Measurements from ENCODE around the gene IQCC. TPM values are rescaled to one million over a fixed set of nuclear protein-coding genes. Genes with fewer than 3 reads are reported as not detected.
"Not testable (repeated sequence)": the region's sequence is repeated elsewhere in the genome, so short reads cannot be mapped to it uniquely, and the experiment has no call there.

Gene IQCC
- 1 to 10 TPM; 1.8 to 3.5 (median 2.3) TPM for total RNA-seq

DNA sequence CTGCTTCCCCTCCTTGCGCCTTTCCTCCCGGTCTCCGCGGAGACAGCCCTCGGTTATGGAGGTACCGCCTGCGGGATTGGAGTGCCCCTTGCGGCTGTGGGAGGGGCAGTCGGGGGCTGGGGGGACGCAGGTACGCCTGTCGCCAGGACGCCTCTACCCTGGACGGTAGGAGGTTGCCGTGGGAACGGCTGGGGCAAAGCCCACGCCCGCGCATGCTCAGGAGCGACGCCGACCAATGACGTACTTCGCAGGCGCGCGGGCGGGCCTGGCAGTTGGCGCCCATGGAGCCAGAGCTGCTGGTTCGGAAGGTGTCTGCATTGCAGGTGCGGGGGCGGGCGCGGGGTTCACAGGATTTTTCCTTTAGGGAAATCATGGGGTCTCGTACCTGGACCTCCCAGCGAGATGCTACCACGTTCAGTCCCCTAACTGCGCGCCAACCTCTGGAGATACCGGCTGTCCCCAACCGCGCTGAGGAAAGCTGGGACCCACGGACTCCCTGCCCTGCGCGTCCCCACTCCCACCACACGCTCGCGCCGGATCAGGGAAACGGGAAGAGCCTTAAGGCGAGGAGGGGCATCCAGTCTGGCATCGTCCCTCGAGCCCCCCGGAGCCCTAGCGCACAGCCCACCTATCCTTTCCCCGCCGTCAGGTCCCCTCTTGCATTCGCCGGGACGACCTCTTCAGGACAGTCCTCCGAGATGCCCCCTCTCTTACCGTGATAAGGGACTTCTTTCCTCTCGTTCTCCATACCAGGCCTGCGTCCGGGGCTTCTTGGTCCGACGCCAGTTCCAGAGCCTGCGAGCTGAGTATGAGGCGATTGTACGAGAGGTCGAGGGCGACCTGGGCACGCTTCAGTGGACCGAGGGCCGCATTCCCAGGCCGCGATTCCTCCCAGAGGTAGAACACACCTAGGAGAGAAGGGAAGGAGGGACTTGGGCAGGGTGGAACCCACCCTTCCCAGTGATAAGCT is at the start of gene IQCC:
Gene IQCC (plus strand): TSS at position 271 of the 970 bp plus-strand sequence. CDS start 11 bp downstream, at position 282.
- Histone ChIP-seq H3K36me3 (no peaks in the 10 kb centered on the region), H3K9me3 (no peaks in the 10 kb centered on the region), H3K4me3 (peak within 1 kb of the TSS; percentile 59 to 78 (median 72)), H3K4me1 (peaks cover 8 to 10% of the 10 kb centered on the region in 2 donors), H3K27ac (peak within 1 kb of the TSS; percentile 86 to 87), H3K27me3 (no peaks in the 10 kb centered on the region)
- peak; percentile 84 to 85 for DNase-seq (ENCODE audit: low spot score in 2 of 2)
- peak; percentile 31 for TF ChIP-seq POLR2A (IDR thresholded peaks at IDR 0.05)
- peak in 2 of 3 donors; percentile 41 to 85 for TF ChIP-seq POLR2AphosphoS5 (IDR thresholded peaks at IDR 0.05)
- TF ChIP-seq, protein P1, sequence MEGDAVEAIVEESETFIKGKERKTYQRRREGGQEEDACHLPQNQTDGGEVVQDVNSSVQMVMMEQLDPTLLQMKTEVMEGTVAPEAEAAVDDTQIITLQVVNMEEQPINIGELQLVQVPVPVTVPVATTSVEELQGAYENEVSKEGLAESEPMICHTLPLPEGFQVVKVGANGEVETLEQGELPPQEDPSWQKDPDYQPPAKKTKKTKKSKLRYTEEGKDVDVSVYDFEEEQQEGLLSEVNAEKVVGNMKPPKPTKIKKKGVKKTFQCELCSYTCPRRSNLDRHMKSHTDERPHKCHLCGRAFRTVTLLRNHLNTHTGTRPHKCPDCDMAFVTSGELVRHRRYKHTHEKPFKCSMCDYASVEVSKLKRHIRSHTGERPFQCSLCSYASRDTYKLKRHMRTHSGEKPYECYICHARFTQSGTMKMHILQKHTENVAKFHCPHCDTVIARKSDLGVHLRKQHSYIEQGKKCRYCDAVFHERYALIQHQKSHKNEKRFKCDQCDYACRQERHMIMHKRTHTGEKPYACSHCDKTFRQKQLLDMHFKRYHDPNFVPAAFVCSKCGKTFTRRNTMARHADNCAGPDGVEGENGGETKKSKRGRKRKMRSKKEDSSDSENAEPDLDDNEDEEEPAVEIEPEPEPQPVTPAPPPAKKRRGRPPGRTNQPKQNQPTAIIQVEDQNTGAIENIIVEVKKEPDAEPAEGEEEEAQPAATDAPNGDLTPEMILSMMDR (IDR thresholded peaks at IDR 0.05): peak in 1 of 3 donors; percentile 5
- intact Hi-C loops (cut with DNase I; ENCODE audit: low total_unique reads): no loop called here

GRCh38 chr1:32159189-32159588 is 46.3 kb upstream of the IQCC start:
- Histone ChIP-seq H3K4me3 (no peak overlapping the region), H3K27ac (no peak overlapping the region), H3K9me3 (no peaks in the 10 kb centered on the region), H3K27me3 (no peaks in the 10 kb centered on the region), H3K4me1 (no peaks in the 10 kb centered on the region), H3K36me3 (peaks cover 15% of the 10 kb centered on the region)
- intact Hi-C loops (cut with DNase I; ENCODE audit: low total_unique reads): no loop called here
- TF ChIP-seq POLR2A (IDR thresholded peaks at IDR 0.05) (no peak), POLR2AphosphoS5 (IDR thresholded peaks at IDR 0.05) (no peak)
- TF ChIP-seq, protein P1 (IDR thresholded peaks at IDR 0.05): no peak
- DNase-seq (ENCODE audit: low spot score in 2 of 2): no peak

GRCh38 chr1:32163405-32163804 is 42.1 kb upstream of the IQCC start:
- Histone ChIP-seq H3K36me3 (peaks cover 7% of the 10 kb centered on the region), H3K27me3 (no peaks in the 10 kb centered on the region), H3K9me3 (no peaks in the 10 kb centered on the region), H3K4me1 (no peaks in the 10 kb centered on the region), H3K4me3 (no peak overlapping the region), H3K27ac (no peak overlapping the region)
- intact Hi-C loops (cut with DNase I; ENCODE audit: low total_unique reads): no loop called here
- no peak for DNase-seq (ENCODE audit: low spot score in 2 of 2)
- TF ChIP-seq, protein P1 (IDR thresholded peaks at IDR 0.05): no peak
- no peak for TF ChIP-seq POLR2AphosphoS5 (IDR thresholded peaks at IDR 0.05)
- TF ChIP-seq POLR2A (IDR thresholded peaks at IDR 0.05): no peak

DNA sequence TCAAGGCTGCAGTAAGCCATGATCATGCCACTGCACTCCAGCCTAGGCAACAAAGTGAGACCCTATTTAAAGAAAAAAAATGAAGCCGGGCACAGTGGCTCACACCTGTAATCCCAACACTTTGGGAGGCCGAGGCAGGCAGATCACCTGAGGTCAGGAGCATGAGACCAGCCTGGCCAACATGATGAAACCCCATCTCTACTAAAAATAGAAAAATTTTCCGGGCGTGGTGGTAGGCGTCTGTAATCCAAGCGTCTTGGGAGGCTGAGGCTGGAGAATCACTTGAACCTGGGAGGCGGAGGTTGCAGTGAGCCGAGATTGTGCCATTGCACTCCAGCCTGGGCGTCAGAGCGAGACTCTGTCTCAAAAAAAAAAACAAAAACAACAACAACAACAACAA is 39.8 kb upstream of the IQCC start:
- DNase-seq (ENCODE audit: low spot score in 2 of 2); intact Hi-C loops (cut with DNase I; ENCODE audit: low total_unique reads); H3K27ac ChIP-seq; H3K4me3 ChIP-seq; H3K4me1 ChIP-seq; H3K36me3 ChIP-seq; H3K27me3 ChIP-seq; H3K9me3 ChIP-seq: not testable (repeated sequence)

DNA sequence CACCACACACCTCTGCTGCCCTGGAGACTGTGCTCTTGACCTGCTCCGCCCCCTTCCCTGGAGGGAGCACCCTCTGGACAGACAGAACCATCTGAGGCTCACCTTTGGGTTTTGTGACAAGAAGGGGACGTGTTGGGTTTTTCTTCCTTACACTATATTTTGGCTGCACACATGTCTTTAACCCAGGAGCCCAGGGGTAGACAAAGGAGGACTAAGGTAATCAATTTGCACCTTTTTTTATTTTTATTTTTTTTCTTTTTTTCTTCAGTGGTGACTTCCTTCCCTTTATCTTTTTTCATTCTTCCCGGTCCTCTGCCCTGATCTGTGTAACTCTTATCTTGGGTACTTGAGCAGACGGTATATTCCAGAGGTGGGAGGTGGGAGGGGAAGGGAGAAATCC is 34.5 kb upstream of the IQCC start:
- Histone ChIP-seq H3K27ac (no peak overlapping the region), H3K36me3 (peaks cover 22% of the 10 kb centered on the region), H3K4me1 (no peaks in the 10 kb centered on the region), H3K27me3 (no peaks in the 10 kb centered on the region), H3K4me3 (no peak overlapping the region), H3K9me3 (no peaks in the 10 kb centered on the region)
- intact Hi-C loops (cut with DNase I; ENCODE audit: low total_unique reads): no loop called here
- no peak for TF ChIP-seq POLR2AphosphoS5 (IDR thresholded peaks at IDR 0.05)
- TF ChIP-seq, protein P1 (IDR thresholded peaks at IDR 0.05): no peak
- no peak for TF ChIP-seq POLR2A (IDR thresholded peaks at IDR 0.05)
- no peak for DNase-seq (ENCODE audit: low spot score in 2 of 2)
